Lower leg skin (tissue), 4 donors: ENCODE data around the gene TMEM158. TPM values are rescaled to one million over a fixed set of nuclear protein-coding genes. Genes with fewer than 3 reads are reported as not detected.

Source experiments
- DNase-seq, 2 donors: peaks; one replicate each; pipeline ENCODE4 v3.0.0-alpha.2; 2019; ENCODE audit warnings: low spot score in 2 of 2
- H3K4me3 ChIP-seq: fragments of 200-600 bp; sonication (generic); 2 replicates; pipeline ENCODE4 v1.5.1; 2017; ENCODE audit warnings: mild to moderate bottlenecking, low read depth; ENCODE audit not compliant: poor library complexity, severe bottlenecking
- POLR2A ChIP-seq, 2 donors: fragments of 450-650 bp; IDR thresholded peaks; one replicate each; pipeline ENCODE4 v1.6.1; 2016 to 2017; ENCODE audit warnings: antibody characterized with exemption in 2 of 2, mild to moderate bottlenecking in 1 of 2, moderate library complexity in 1 of 2
- WGBS, 2 donors: methylation state at CpG; one replicate each; pipeline ENCODE4 v1.1.5; 2018; 5-methylcytosine and 5-hydroxymethylcytosine counted together
- intact Hi-C: fragments of 100-400 bp; cut with DNase I; formaldehyde crosslinking; loops from one replicate; pipeline ENCODE4 v1.15.0; 2023; ENCODE audit warnings: low total_unique reads
- total RNA-seq, 4 donors: library from RNA; depleted of rRNA; stranded (reverse); fragments of >200 nt; gene quantifications; one replicate each; pipeline ENCODE4 v1.1.0, GENCODE V29; 2016
- TF ChIP-seq, protein P1 (sequence below), 3 donors: fragments of 450-650 bp; IDR thresholded peaks; one replicate each; pipeline ENCODE4 v1.5.1; 2016; ENCODE audit warnings: antibody characterized with exemption in 3 of 3, mild to moderate bottlenecking in 3 of 3, moderate library complexity in 2 of 3

The TMEM158 gene
- total RNA-seq, 4 donors from 2014 or later = 0.88 to 4.2 (median 2.7) TPM

GRCh38 chr3:45218578-45219390, 7.3 kb downstream of the TMEM158 start:
- 42 to 47% methylated on average over 11 of the region's 11 CpGs for WGBS, 2 donors
- DNase-seq = no peak
- H3K4me3 ChIP-seq = no peak overlapping the region
- intact Hi-C loops = loop anchor here (10.0 kb wide), 1 partner anchor 276 kb away; no protein-coding TSS in a partner anchor
- TF ChIP-seq POLR2A (IDR thresholded peaks at IDR 0.05) = no peak
- TF ChIP-seq, protein P1, sequence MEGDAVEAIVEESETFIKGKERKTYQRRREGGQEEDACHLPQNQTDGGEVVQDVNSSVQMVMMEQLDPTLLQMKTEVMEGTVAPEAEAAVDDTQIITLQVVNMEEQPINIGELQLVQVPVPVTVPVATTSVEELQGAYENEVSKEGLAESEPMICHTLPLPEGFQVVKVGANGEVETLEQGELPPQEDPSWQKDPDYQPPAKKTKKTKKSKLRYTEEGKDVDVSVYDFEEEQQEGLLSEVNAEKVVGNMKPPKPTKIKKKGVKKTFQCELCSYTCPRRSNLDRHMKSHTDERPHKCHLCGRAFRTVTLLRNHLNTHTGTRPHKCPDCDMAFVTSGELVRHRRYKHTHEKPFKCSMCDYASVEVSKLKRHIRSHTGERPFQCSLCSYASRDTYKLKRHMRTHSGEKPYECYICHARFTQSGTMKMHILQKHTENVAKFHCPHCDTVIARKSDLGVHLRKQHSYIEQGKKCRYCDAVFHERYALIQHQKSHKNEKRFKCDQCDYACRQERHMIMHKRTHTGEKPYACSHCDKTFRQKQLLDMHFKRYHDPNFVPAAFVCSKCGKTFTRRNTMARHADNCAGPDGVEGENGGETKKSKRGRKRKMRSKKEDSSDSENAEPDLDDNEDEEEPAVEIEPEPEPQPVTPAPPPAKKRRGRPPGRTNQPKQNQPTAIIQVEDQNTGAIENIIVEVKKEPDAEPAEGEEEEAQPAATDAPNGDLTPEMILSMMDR (IDR thresholded peaks at IDR 0.05) = no peak

- no peak overlapping the region for H3K4me3 ChIP-seq
- WGBS, 2 donors = 79 to 81% methylated on average over 10 of the region's 10 CpGs
- no peak for TF ChIP-seq POLR2A (IDR thresholded peaks at IDR 0.05)
- TF ChIP-seq, protein P1 (IDR thresholded peaks at IDR 0.05) = no peak
- intact Hi-C loops = loop anchor here (10.0 kb wide), 1 partner anchor 279 kb away; no protein-coding TSS in a partner anchor
- DNase-seq = no peak
These were observed 10.0 kb downstream of the TMEM158 start for GRCh38 chr3:45216021-45216609.

- DNase-seq = no peak
- TF ChIP-seq, protein P1 (IDR thresholded peaks at IDR 0.05) = no peak
- TF ChIP-seq POLR2A (IDR thresholded peaks at IDR 0.05) = no peak
- H3K4me3 ChIP-seq = no peak overlapping the region
- intact Hi-C loops = loop anchor here (10.0 kb wide), 1 partner anchor 279 kb away; no protein-coding TSS in a partner anchor
- 85 to 88% methylated on average over 4 of the region's 4 CpGs for WGBS, 2 donors
These were observed 10.6 kb downstream of the TMEM158 start for GRCh38 chr3:45215466-45215865.

DNA sequence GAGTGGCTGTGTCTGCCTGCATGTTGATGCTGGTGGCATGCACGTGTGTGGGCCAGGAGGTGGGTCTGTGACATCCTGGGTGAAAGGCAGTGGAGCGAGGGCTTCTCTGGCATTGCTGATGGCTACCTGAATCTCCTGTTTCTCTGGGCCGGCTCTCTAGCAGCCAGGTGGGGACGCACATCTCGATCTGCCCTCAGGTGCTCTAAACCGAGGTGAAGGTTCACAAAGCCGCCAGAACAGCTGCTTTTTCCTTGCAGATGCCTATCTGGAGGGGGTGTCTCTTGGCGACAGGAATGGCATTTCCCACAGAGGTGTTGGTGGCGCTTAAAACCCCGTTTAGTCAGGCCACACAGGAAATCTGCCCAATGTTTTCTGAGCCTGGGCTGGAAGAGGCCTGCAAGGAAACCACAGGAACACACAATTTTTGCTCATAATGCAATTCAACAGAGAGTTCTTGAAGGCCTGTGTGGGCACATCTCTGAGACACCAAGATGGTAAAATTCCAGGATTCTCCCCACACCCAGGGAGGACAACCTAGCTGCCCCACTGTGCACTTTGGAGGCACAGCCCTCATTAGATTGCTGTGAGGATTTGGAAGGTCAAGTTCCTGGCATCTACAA, 11.9 kb downstream of the TMEM158 start:
- intact Hi-C loops = loop anchor here (5.0 to 10.0 kb wide), 2 partner anchors 177 to 281 kb away; no protein-coding TSS in a partner anchor
- no peak for DNase-seq
- H3K4me3 ChIP-seq = no peak overlapping the region
- 41 to 54% methylated on average over 9 to 10 of the region's 10 CpGs for WGBS, 2 donors
- TF ChIP-seq, protein P1 (IDR thresholded peaks at IDR 0.05) = no peak
- no peak for TF ChIP-seq POLR2A (IDR thresholded peaks at IDR 0.05)

DNA sequence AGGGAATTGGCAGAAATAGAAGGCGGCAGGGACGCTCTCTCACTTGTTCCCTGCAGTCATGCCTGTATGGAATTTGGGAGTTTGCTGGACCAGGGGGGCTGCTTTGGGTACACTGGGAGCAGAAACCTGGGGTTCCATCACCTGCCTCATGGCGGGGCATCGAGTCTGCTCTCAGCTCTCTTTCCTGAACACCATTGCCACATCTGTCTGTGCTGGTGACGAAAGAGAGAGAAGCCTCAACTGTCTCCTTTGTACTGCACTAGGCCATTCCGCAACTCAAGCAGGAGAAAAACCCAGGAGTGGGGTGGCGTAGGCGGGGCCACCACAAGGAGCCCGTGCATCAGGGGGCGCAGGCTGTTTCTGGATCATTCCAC, 14.0 kb downstream of the TMEM158 start:
- no peak for DNase-seq
- WGBS, 2 donors = 73 to 74% methylated on average over 10 of the region's 10 CpGs
- TF ChIP-seq, protein P1 (IDR thresholded peaks at IDR 0.05) = no peak
- no peak for TF ChIP-seq POLR2A (IDR thresholded peaks at IDR 0.05)
- intact Hi-C loops = loop anchor here (5.0 to 10.0 kb wide), 2 partner anchors 175 to 283 kb away; no protein-coding TSS in a partner anchor
- no peak overlapping the region for H3K4me3 ChIP-seq
